HG03025 (cell line): ENCODE results near the gene CCDC83.
"Not testable (repeated sequence)": the region's sequence is repeated elsewhere in the genome, so short reads cannot be mapped to it uniquely, and the experiment has no call there.

Source experiments
- ATAC-seq: cut with Tn5 transposase; IDR thresholded peaks from one replicate; pipeline ENCODE4 v1.9.1; 2021; ENCODE audit warnings: mild to moderate bottlenecking, moderate library complexity; ENCODE audit not compliant: unreplicated experiment, low FRiP score

The CCDC83 gene

DNA sequence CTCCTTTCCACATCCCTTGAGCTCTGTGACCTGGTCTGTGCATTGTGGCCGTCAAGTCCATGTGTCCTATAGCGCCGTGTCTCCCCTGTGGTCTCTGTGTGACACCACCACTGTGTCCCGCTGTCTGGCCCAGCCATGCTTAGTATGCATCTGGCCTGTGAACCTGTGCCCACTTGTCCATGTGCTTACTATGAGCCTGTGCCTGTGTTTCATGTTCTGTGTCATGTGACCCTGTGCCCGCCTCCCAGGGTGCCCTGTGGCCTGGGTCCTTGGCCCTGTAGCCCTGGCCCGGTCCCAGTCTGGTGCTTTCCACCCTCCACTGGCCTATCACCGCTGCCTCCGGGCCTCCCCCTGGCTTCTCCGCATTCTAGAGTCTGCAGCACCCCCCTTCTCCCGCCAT lies 80.6 kb downstream of the CCDC83 start:
- no peak for ATAC-seq

DNA sequence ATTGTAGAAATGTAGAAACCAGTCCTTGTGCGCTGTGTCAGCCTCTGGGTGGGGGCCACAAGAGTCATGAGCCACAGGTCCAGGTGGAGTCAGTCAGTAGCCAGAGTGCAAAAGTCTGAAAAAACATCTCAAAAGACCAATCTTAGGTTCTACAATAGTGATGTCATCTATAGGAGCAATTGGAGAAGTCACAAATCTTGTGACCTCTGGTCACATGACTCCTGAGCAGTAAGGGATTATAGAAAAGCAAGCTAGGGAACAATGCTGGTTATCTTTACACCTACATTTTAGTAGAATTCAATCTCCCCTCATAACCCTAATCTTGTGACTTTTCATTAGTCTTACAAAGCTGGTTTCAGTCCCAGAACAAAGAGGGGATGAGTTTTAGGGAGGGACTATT lies 82.7 kb downstream of the CCDC83 start:
- no peak for ATAC-seq

GRCh38 chr11:85939099-85940015 lies 84.2 kb downstream of the CCDC83 start:
- no peak for ATAC-seq

DNA sequence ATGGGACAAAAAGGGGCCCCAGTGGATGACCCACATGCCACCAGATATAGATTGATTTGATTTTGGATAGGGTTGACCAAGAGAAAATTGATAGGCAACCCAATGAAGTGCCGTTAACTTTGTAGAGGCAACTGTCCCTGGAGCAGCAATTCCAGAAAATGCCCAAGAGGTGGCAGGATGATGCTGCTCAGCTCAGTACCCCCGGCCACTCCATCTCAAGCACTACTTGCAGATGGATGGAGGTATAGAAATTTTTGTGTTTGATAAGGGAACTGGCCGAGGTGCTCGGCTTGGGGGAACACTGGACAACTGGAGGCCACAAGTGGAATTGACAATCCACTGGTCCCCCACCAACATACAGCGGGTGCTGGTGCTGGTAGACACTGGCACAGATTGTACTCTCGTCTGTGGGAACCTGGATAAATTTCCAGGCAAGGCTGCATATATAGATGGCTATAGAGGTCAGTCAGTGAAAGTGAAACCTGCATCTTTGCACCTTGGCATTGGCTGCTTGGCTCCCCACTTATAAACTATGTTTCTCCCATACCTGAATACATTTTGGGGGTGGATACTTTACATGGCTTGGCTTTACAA lies 86.3 kb downstream of the CCDC83 start:
- no peak for ATAC-seq

DNA sequence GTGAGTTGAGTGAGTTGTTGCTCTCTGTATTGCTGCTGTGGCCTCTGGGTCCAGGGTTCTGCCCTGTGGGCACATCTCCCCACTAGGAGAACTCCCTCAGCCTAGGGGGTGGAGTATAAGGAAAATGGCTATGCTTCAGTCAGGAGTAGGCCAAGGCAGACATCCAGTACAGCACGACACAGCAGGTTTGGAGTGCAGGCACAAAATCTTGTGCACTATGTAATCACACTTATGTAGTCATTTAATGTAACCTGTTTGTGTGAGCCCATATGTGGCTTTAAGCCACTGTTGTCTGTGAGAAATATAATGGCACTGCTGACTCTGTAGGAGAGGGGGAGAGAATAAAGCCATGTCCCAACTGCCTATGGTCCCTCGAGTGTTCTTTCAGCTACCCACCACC lies 90.1 kb downstream of the CCDC83 start:
- no peak for ATAC-seq

GRCh38 chr11:85945788-85946187 lies 90.6 kb downstream of the CCDC83 start:
- ATAC-seq = no peak

- no peak for ATAC-seq
These were observed 91.0 kb downstream of the CCDC83 start for GRCh38 chr11:85946221-85946620.

GRCh38 chr11:85947431-85948272 lies 92.5 kb downstream of the CCDC83 start:
- no peak for ATAC-seq

GRCh38 chr11:85948884-85949283 lies 93.7 kb downstream of the CCDC83 start:
- no peak for ATAC-seq

- ATAC-seq = no peak
These were observed 94.6 kb downstream of the CCDC83 start for GRCh38 chr11:85949798-85950197.

GRCh38 chr11:85950317-85951048 lies 95.3 kb downstream of the CCDC83 start:
- no peak for ATAC-seq

GRCh38 chr11:85951049-85951405 lies 95.8 kb downstream of the CCDC83 start:
- no peak for ATAC-seq

DNA sequence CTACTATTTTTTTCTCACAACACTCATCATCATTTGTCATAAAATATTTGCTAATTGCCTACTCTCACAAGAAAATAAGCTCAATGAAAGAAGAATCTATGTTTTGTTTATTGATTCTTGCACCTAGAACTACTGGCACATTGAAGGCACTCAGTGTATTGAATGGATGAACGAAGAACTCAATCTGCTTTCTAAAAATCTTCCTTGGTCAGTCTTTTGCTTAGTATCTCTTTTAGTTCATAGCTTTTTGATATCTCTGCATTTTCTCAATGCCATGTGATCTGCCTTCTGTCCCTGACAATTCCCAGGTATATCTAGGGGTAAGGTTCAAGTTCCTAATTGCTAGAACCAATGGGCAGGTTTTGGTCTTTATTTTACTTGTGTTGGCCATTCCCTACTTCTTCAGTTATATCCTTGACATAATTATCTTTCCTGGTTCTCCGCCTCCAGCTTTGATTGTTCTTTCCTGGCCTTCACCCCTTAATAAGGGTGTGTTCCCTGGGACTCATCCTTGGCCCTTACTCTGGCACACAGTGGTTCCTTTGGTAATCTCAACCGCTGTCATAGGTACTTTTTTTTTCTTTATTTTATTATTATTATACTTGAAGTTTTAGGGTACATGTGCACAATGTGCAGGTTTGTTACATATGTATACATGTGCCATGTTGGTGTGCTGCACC lies 96.4 kb downstream of the CCDC83 start:
- no peak for ATAC-seq

- ATAC-seq = not testable (repeated sequence)
These were observed 96.9 kb downstream of the CCDC83 start for GRCh38 chr11:85952108-85952485.

GRCh38 chr11:85953491-85954143 lies 98.4 kb downstream of the CCDC83 start:
- no peak for ATAC-seq

DNA sequence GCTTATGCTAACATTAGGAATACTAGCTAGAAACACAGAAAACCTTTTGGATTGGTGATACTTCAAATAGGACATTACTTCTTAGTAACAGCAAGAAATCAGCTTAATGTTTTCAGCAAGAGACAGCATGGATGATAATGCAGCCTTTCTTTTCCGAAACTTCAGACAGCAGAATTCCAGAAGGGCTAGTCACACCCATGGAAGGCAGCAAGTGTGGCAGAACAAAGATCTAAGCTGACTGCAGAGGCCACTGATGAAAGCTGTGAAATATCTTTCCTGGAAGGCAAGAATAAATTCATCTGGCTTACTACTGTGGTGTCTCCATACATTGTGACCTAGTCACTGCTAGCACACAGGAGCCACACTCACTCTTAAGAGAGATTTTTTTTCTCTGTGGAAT lies 100.3 kb downstream of the CCDC83 start:
- ATAC-seq = no peak

- ATAC-seq = no peak
These were observed 105.5 kb downstream of the CCDC83 start for GRCh38 chr11:85960678-85961077.

DNA sequence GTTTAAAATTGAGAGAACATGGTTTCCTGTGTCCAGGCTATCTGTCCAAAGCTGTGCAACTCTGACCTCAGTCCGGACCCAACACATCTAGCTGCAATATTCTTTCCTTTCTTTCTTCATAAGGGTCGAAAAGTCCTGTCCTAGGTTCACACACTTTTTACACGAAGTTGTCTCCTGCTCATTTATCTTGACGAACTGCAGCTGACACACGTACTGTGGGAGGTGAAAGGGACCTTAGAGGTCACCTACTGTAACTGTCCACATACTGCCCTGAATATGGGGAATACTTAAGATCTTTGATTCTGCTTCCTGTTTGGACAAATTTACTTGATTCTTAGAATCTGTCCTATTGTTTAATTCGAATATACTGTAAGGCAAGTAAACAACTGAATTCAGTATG lies 105.9 kb downstream of the CCDC83 start:
- ATAC-seq = no peak

GRCh38 chr11:85961930-85962363 lies 106.8 kb downstream of the CCDC83 start:
- no peak for ATAC-seq
